ENCODE results near the gene USP6NL.

USP6NL gene

DNA sequence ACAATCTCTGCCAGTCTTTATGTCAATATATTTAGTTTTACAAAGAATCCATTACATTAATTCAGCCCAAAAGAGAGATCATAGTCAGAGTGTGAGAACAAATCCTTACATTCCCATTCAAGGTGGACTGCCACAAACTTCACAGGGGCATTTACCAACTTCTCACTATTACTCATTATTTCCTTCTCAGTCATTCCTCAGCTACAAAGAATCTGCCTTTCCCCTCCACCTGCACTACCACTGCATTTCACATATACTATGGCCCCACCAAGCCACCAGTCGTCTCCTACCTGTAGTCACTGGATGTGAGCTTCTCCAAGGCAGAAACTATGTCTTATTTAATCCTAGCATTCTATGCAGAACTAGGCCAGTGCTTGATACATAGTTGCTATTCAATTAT lies 94.3 kb downstream of the USP6NL start:
- peak; percentile 13 for DNase-seq (ENCODE audit: low spot score)
- TF ChIP-seq, protein P1, sequence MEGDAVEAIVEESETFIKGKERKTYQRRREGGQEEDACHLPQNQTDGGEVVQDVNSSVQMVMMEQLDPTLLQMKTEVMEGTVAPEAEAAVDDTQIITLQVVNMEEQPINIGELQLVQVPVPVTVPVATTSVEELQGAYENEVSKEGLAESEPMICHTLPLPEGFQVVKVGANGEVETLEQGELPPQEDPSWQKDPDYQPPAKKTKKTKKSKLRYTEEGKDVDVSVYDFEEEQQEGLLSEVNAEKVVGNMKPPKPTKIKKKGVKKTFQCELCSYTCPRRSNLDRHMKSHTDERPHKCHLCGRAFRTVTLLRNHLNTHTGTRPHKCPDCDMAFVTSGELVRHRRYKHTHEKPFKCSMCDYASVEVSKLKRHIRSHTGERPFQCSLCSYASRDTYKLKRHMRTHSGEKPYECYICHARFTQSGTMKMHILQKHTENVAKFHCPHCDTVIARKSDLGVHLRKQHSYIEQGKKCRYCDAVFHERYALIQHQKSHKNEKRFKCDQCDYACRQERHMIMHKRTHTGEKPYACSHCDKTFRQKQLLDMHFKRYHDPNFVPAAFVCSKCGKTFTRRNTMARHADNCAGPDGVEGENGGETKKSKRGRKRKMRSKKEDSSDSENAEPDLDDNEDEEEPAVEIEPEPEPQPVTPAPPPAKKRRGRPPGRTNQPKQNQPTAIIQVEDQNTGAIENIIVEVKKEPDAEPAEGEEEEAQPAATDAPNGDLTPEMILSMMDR (IDR thresholded peaks at IDR 0.05; ENCODE audit: extremely low read depth, missing control alignments) = no peak

DNA sequence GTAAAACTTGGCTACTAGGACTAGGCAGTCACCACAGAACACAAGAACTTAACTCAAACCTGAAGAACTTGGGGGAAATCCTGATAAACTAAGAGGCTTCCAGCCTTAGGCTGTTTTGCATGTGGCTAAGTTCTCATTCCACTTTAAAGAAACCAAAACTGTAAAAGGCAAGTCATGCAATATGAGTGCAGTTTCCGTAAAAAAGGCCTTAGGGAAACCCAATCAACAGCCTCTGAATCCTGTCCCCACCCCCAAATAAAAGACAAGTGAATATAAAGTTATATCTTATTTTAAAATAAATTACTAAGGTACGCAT lies 95.1 kb downstream of the USP6NL start:
- DNase-seq (ENCODE audit: low spot score) = peak; percentile 18
- TF ChIP-seq, protein P1 (IDR thresholded peaks at IDR 0.05; ENCODE audit: extremely low read depth, missing control alignments) = no peak

DNA sequence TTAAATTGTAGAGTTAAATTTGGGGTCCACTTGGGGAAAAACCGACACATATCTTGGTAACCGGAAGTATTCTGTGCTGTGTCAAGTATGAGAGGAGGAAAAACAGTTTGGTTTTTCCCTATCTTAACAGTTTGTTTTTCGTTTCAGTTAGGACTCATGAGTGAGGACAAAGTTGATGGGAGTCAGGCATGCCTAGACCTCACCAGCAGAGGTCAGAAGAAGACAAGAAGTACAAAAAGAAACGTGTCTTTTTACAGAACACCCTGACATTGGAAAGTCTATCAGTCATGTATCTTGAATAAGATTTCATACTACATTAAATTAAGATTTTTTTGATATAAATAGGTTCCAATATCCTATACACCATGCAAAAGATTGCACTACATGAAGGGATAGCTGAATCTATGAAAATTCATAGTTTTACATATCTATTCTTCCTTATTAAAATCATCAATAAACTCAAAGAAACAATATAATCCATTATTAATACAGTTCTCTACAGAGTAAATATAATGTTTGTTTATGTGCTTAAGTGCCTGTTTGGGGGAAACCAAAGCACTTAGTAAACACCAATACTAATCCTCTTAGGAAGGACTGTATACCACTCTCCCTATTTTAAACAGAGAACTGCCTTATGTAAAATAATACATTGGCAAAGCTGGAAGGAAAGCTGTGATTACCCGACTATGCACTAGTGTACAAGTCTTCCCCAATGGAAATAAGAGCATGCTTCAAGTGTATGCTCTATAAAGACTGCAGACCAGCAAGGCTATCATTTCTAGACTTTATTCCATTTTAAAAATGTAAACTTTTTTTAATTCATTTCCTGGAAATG lies 95.6 kb downstream of the USP6NL start:
- TF ChIP-seq, protein P1 (IDR thresholded peaks at IDR 0.05; ENCODE audit: extremely low read depth, missing control alignments) = peak; percentile 33
- peak; percentile 37 for DNase-seq (ENCODE audit: low spot score)

DNA sequence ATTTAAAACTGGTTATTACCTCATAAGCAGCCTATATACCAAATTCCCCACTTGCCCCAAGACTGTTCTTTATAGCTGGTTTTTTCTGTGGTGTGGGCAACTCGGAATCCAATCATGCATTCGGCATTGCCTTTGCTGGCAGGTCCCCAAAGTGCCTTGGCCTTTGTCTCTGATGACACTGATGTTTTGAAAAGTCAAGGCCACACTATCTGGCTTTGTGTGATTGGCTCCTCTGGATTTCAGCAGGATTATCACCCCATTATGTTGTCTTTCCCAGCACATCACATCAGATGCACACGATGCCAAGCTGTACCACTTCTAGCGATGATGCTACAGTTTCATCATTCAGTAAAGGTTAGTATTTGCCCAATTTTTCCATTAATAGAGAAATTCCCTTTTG lies 97.7 kb downstream of the USP6NL start:
- TF ChIP-seq, protein P1 (IDR thresholded peaks at IDR 0.05; ENCODE audit: extremely low read depth, missing control alignments) = no peak
- DNase-seq (ENCODE audit: low spot score) = no peak

DNA sequence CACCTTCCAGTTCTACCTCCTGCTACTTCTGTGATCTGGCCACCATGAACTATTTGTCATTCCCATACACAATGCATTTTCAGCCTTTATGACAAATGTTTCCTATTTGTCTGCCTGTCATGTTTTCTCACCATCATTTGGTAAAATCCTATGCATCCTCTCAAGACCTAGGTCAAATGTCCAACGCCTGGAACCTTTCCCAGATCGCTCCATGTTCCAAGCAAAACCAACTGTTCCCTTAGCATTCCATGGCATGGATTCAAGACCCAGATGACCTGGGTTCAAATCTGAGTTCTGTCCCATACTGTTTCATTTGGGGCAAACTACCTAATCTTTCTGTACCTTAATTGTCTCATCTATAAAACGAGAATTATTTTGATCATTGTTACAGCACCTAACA lies 98.9 kb downstream of the USP6NL start:
- no peak for DNase-seq (ENCODE audit: low spot score)
- TF ChIP-seq, protein P1 (IDR thresholded peaks at IDR 0.05; ENCODE audit: extremely low read depth, missing control alignments) = no peak

DNA sequence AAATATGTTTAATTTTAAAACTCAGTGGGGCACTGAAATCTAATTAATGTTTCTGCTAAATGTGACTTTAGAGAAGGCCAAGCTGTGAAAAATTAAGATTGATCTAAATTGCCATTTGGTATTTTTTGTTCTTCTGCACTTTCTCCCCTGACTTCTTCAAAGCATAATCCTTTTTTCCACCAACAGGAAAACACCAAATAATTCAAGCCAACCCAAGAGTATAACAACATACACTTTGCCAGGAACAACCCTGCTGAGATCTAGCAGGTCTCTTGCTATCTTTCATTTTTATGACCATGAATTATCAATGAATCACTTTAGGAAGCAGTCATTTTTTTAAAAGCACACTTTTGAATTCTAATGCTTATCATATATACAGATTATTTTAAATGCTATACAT lies 100.1 kb downstream of the USP6NL start:
- no peak for DNase-seq (ENCODE audit: low spot score)
- TF ChIP-seq, protein P1 (IDR thresholded peaks at IDR 0.05; ENCODE audit: extremely low read depth, missing control alignments) = no peak

DNA sequence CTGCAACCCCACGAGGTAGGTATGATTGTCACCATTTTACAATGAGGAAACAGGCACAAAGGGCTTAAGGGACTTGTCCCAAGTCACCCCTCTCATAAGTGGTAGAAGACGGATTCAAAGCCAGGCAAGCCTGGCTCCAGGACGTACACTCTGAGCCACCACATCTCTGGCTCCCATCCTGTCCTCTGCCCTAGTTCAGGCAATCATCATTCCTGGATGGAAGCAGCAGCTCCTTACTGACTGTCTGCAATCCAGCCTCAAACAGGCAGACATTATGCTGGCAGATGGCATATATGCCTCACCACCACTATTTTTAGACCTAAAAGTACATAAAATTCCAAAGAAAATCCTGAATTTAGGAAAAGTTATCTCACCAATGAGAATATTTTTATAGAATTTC lies 100.7 kb downstream of the USP6NL start:
- no peak for DNase-seq (ENCODE audit: low spot score)
- TF ChIP-seq, protein P1 (IDR thresholded peaks at IDR 0.05; ENCODE audit: extremely low read depth, missing control alignments) = no peak
